ENCODE measurements around the gene TSPEAR.

GRCh38 chr21:44595524-44595923 lies 115.8 kb downstream of the TSPEAR start:
- TF ChIP-seq CTCF (IDR thresholded peaks at IDR 0.05), result no peak
- no peak for TF ChIP-seq POLR2AphosphoS5 (IDR thresholded peaks at IDR 0.05; ENCODE audit: low read depth, low read length)
